ENCODE results near the gene HOXC9.
A peak's percentile ranks its signal among the peaks of the same experiment; 100 is the strongest.

The HOXC9 gene

DNA sequence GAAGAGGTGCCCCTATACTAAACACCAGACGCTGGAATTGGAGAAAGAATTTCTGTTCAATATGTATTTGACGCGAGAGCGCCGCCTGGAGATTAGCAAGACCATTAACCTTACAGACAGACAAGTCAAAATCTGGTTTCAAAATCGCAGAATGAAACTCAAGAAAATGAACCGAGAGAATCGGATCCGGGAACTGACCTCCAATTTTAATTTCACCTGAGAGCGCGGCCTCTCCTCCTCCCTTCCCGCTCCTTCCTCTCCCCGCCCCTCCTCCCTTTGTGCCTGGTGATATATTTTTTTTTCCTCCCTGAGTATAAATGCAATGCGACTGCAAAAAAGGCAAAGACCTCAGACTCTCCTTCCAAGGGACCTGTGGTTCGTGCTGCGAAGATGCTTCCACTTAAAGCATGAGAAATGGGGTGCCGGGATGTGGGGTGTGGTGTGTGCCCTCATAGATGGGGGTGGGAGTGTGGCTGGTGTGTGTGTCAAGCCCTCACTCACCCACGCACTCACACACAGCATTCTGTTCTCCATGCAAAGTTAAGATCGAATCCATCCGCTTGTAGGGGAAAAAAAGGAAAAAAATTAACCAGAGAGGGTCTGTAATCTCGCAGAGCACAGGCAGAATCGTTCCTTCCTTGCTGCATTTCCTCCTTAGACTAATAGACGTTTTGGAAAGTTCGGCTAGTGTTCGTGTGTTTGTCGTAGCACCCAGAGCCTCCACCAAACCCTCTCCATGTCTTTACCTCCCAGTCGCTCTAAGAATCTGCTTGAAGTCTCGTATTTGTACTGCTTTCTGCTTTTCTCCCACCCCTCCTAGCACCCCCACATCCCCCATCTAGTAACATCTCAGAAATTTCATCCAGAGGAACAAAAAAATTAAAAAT lies 10.5 kb upstream of the HOXC9 start:
- peak; percentile 17 for DNase-seq

DNA sequence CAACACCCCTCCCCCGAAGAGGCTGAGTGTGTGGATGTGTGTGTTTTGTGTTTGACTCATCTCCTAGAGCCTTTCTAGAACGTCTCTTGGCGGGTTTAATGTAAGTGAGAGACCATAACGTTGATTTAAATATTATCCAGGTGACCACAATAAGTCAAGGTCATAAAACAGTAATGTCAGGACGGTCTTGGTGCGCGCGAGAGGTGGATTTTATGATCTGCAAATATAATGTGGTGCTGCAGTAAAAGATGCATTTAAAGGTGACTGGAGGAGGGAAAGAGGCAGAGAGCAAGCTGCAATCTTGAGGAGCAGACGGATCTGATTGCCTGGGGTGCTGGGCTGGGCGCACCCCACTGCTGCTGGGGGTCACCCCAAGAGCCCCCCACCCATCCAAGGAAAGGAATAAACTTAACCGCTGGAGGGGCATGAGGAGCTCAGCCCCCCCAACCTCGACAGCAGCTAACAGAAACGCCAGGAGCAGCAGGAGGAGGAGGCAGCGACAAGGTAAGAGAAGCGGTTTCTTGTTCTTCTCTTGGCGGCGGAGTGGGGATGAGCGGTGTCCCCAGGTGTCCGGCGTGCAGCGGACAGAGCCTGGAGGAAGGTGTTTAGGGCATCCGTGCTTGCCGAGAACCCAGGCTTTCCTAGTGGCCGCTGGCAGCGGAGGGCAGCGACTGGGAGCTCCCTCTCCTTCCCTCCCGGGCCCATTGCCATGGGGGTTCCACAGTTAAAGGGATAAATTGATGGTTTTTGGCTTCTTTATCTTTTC lies 9.5 kb upstream of the HOXC9 start:
- no peak for DNase-seq

DNA sequence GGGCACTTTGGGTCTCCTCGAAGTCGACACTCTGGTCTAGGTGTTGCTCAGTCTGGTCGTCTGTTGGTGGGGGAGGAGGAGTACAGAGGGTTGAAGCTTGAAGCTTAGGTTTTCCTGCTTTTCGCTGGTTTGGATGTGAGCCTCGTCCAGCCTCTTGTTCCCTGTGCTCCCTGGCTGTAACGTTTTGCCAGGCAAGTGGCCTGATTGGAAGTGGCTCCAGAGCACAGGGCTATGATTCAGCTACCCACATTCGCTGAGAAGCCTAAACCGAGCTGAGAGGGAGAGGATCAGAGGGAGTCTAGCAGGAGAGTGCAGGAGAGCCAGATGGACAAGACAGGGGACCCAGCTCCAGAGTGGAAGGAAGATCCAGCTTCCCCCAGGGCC lies 8.9 kb upstream of the HOXC9 start:
- no peak for DNase-seq

DNA sequence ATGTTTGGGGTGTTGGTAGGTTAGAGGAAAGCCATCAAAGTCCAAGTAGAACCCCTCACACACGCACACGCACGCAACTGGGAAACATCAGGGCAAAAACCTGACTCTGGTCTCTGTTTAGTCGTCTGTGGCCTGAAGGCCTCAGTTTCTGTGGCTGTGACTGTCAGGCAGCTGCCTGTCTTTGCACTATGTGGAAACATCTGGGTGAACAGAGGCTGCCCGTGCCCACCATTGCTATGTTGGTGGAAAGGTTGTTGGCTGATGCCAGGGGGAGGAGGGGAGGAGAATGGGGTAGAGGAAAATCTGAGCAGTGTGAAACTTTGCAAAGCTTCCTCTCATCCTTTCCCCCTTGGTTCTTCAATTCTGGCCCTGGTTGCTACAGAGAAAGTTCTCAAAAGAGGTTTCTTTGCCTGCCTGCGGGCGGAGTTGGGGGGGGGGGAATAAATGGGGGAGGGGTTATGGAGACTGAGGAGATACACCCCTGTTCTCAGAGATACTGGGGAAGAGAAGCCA lies 7.5 kb upstream of the HOXC9 start:
- no peak for DNase-seq

DNA sequence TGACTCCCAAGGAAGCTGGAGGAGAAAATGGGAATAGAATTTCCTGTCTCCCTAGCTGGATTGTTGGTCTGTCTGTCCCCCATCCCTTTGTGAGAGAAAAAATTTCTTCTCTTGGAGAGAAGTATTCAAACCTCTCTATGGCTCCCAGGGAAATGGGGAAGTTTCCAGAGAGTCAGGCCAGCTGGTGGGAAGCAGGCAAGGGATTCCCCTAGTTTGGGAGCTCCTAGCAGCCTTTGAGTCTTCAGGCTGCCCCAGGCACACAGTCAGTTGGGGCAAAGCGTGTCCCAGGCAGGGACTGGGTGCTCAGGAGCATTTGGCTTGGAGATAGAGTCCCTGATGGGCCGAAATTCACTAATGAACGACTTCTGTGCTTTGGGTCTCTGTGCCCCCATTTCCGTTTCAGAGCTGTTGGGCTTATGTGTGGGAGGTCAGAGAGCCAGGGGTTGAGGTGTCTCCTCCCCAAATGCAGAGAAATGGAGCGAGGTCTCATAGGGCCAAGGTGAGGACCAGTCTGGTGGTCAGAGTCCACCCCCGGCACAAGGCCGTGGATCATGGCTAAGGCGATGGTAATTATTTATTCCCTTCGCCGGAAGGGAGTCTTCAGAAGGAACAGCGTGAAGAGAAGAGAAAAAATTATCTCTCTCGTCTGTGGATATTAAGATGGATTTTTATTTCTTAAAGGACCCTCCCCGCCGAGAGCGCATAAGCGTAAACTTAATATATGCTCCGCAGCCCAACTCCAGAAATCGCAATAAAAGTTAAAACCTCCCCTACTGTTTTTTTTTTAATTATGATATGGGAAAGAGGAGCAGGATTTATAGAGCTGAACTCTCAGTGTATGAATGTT lies 6.6 kb upstream of the HOXC9 start:
- DNase-seq, result no peak

DNA sequence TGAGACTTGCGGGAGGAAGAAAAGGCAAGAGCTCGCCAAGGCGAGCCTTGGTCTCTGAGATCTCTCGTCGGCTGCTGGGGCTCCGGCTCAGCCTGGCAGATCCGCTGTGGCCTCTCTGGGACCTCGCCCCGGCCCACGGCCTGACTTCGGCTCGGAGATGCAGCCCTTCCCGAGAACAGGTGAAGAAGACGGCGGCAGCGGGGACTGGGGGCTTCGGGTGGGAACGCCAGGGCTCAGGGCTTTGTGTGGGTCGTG lies 6.0 kb upstream of the HOXC9 start:
- no peak for DNase-seq

DNA sequence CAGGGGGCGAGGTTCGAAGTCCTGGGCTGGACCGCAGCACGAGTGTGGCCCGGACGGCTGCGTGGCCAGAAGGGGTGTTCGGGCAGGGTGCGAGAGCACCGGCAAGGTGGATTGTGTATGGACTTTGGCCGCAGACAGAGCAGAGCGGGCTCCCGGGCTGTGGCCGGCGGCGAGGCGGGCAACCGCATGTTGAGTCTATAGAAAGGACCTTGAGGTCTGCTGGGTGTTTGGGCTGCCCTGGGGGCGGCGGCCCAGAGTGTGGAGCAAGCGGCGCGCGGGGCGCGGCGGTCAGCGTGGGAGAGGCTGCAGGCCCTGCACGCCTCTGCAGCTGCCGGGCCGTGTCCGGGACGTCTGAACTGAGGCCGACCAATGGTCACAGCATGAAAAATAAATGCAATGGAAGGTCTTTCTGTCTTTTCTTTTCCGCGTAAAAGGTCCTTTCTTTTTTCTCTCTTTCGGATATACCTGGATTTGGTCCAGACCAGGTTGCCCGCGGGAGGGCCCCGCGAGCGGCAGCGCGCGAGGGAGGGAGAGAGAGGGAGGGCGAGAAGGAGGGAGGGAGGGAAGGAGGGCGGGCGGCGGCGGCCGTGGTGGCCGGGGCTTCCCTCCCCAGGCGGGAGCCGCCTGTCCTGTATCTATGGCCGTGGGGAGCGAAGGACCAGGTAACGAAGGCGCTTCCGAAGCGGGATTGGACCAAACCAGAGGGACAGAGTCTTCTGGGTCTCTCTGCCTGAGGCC lies 5.5 kb upstream of the HOXC9 start:
- no peak for DNase-seq

DNA sequence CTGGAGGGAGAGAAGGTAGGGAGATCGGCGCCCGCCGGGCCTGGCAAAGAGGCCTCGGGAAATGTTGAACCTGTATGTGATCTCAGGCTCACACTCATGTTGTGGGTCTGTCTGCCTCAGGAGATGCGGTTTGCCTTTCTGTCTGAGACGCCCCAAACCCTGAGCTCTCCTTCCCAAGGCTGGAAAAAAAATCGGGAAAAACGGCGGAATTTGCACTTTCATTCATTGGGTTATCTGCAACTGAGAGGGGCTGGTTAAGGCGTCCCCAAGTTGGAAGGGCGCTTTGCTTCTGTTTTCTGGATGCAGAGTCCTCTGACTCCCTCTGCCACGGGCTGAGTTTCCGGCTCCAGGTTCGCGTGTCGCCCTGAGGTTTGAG lies 5.0 kb upstream of the HOXC9 start:
- DNase-seq, result no peak

DNA sequence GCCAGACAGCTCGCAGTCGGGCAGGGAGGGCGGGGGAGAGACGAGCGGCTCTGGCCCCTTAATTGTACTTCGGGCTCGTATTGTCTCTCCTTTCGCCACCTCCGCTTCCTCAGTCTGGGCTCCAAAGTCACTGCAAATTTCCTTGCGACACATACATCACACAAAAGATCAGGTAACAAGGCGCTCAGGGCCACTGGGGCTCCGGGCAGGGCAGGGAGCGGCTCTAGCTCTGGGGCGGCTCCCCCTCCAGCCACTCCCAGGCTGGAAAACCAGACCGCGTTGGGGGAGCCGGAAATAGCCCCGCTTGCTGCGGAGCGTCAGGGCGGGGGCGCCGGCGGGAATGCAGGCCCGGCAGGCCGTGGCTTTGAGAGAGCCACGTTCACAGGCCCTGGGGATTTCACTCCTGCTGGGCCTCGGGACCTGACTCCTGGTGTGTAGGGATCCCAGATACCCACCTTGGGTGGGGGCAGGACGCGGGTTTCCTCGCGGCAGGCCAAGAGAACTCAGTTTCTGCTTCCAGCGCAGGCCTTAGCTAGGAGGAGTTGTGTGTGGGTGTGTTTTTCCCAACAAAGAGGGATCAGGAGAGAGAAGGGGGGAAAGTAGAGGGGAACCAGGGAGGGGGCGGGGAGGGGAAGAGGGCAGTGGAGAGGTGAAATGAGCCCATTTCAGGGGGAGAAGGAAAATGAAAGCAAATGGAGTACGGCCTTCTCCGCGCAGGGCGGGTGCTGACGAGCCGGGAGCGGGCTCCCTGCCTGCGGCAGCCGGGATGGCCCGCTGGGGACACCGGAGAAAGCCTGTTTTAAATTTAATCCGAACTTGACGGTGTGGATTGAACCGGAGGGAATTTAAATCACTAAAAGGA lies 4.4 kb upstream of the HOXC9 start:
- DNase-seq, result no peak

DNA sequence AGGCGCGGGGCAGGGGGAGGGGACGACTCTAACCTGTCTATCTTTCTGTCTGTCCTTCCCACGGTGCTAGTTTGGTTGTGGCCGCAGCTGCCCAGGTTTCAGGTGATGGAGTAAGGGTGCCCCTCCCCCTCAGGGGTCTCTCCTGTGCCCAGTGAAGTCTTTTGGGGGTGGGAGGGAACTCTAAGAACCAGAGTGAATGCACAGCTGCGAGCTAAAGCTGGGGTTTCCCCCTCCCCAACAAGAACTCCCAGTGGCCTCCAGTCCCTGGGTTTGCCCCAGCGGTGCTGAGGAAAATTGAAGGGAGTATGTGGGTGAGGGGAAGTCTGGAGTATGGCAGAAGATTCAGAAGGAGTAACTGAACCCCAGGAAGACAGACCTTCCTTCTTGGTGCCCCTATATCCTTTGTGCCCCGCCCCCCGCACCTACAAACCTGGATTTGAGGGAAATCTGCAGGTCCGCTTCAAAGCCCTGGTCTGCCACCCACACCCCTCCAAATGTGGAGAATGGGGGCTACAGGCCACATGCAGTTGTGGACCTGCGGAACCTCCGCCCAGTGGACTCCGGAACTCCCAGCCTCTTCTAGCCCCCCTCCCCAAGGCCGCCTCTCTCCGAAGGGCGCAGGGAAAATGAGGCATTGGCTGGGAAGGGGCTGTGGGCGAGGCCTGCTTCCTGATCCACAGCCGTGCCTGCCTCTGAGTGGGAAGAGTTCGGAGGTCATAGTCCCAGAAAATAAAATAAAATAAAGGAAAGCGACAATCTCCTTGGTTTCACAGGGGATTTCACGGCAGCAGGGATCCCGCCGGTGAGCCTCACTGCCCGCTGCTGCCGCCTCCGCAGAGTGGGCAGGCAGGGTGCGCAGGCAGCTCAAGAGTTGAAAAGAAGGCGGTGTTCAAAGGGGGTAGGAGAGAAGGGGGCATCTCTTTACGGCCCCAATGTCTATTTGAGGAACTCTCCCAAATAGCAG lies 3.4 kb upstream of the HOXC9 start:
- no peak for DNase-seq

DNA sequence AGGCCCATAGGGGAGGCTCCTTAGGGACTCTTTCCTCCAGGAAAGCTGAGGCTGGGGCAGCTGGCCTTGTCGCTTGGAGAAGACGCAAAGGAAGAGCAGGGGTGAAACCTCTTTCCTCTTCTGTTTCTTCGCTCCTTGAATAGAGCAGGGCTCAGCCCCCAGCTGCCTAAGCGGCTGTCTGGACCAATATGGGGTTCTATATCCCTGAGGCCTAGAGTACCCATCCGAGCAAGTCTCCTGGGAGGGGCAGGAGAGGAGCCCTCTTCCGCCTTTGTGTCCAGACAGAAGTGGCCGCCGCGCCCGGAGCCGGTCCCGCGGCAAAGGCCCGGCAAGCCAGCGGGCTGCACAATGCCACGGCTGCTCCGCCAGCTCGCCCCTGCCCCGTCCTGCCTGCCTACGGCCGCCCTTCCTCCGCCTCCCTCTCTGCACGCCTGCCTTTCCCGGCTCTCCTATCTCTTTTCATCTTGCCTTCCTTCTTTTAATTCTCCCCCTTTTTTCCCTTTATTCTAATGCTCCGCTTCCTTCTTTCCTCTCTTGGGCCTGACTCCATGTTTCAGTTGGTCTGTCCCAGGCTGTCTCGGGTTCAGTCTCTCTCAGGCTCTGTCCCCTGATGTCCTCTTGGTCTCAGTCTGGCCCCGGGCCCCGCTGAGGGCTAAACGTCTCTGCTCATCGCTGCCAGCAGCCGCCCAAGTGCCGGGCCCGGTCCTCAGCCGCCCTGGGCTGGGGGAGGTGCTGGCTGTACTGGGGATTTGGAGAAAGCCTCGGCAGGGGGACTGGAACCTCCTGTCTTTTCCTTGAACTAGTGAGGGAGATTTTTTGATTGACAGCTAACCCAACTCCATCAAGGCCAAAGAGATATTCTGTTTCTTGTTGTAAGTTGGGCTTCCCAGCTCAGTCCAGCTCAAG lies 2.5 kb upstream of the HOXC9 start:
- no peak for DNase-seq

DNA sequence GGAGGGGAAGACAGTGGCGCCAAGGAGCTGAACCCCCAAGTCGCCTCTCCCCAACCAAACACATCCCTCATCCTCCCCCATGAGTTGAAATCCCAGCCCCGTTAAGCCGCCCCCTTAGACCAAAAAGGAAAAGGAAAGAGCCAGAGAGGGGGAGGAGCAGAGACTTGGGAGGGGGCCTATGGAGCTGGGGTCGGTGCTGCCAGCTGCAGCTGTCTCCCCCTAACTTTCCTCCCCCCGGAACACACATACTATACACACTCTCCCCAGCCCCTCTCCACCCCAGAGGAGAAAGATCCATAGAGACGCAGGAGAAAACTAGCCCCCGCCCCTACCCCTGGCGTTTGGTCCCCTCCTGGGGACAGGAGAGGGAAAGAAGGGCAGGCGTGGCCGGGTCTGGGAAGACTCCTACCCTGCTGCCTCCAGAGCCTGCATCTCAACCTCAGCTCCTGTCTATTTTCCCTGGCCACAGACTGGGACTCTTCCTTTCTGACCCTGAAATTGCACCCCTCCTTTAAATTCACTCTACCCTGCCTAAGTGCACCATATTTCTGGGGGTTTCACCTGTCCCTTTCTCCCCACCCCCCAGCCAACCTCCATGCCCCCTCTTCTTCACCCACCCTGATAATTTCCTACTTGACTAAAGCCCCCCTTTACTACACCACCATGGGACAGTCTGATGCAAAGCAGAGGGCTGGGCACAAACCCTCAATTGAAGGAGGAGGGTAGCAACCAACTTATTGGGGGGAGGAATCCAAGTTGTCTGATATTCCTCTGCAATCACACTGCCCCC lies 1.7 kb upstream of the HOXC9 start:
- DNase-seq, result no peak

DNA sequence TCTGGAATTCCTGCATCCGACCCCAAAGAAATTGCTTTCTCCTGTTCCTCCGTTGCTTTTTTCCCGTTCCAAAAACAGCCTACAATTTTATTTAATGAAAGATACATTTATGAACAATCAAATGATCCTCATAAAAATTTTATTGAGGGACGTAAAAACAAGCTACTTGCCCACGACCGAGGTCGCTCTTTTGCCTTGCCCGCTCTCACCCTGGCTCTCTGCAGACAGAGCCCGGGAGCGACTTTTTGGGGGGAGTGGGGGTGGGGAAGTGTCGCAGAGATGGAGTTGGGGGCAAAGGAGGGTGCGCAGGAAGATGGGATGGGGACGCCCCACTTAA lies 1.1 kb upstream of the HOXC9 start:
- no peak for DNase-seq

DNA sequence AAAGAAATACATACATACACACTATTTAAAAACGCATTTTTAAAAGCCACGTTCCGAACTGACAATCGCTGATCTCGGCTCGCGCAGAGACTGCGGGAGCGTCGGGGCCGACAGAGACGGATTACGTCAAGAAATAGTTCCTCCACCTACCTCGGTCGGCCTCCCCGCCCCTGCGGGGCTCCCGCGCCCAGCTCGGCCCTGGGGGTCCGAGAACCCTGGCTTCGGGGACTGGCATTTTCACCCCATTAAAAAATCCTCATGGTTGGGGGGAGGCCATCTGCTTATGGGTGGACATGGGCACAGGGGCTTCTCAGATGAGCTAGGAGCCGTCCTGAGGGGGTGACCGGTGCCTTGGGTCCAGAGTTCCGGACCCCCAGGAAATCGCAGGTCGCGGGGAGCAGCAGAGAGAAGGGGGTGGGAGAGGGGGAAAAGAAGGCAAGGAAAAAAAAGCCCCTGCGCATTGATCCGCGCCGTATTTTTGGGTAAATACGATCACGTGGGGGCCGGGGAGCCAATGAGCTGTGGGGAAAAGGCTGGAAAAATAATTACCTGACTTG lies 324 bp upstream of the HOXC9 start:
- no peak for DNase-seq

DNA sequence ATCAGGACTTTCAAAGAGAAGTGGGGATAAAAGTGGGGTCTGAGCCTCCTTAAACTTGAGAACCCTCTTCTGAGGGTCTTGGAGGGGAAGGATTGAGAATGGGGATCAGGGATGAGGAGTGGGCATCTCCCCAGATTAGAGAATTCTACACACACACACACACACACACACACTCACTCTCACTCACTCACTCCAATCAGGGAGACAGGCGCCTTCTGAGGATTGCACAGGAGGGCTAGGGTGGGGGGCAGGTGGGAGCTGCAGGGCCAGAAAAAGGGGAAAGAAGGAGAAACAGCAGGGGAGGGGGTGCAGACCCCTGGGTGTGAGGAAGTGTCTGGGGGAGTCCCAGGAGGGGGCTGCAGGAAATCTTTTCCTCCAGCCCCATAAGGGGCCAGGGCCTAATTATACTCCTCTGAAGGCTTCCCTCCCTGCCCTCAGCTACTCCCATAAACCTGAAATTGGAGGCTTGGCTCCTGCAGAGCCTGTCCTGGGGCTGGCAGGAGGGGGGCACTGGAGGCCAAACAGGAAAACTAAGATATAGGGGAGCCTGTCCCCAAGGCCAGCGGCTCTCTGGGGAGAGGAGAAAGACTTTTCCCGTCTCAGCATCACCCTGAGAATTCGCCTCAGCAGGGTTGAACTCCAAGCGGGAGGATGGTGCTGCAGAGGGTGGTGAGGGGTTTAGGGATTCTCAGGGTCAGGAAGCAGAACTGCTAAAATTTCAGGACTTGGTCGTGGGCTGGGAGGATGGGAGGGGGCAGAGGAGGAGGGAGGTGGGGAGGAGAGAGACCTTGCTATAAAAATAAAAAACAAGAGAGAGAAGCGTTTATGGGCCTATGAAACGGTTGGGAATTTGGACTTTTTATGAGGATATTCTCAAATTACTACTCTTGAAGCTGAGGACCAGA lies 1.6 kb downstream of the HOXC9 start:
- DNase-seq, result no peak

DNA sequence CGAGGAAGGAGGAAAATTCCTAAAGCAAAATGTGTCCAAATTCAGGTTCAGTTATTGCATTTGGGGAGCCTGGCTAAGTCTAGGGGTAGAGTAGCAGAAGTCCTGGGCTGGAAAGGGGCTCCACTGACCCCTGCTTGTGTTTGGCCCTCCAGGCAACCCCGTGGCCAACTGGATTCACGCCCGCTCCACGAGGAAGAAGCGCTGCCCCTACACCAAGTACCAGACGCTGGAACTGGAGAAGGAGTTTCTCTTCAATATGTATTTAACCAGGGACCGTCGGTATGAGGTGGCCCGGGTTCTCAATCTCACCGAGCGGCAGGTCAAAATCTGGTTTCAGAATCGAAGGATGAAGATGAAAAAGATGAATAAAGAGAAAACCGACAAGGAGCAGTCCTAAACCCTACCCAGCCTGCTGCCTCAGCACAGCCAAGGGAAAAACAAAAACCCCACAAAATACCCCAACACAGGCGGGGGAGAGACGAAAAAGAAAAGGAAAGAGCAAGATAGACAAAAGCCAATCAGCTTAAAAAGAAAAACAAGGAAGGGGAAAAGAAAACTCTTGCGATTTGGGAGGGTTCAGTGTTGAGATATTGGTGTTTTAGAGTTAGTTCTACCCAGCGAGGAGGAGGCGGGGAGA lies 2.4 kb downstream of the HOXC9 start:
- DNase-seq, result no peak

DNA sequence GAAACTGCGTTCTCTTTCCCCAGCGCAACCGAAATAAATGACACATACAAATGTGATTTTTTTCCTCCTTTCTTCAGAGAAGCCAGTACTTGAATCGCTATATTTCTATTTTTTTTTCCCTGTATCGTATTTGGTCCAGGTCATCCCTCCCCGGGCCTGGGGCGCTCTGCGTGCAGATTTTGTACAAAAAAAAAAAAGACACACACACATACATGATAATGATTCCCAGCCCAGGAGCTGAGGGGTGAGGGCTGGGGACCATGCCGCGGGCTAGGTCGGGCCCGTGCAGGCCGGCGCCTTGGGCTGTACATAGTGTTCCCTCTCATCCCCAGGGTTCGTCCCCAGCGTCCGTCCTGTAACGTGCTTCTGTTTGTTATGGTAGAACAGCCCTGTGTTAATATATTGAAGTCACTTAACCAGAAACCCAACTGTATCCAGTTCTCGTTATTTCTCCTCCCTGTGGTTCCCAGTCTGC lies 3.0 kb downstream of the HOXC9 start:
- DNase-seq, result no peak
